GM18951 (cell line): ENCODE measurements around the gene FASTK.

Source experiments
- POLR2A ChIP-seq: IDR thresholded peaks from 4 replicates; pipeline ENCODE4 v1.6.1; 2011; ENCODE audit warnings: mild to moderate bottlenecking; ENCODE audit not compliant: insufficient read length, insufficient read depth; ENCODE audit errors: extremely low read depth
- in situ Hi-C: fragments of 300-500 bp; cut with MboI; formaldehyde crosslinking; loops from one replicate; pipeline ENCODE4 v1.12.0; 2022; ENCODE audit warnings: low sequenced_read_pairs, mixed read lengths, inconsistent platforms; ENCODE audit not compliant: unreplicated experiment

Gene FASTK

DNA sequence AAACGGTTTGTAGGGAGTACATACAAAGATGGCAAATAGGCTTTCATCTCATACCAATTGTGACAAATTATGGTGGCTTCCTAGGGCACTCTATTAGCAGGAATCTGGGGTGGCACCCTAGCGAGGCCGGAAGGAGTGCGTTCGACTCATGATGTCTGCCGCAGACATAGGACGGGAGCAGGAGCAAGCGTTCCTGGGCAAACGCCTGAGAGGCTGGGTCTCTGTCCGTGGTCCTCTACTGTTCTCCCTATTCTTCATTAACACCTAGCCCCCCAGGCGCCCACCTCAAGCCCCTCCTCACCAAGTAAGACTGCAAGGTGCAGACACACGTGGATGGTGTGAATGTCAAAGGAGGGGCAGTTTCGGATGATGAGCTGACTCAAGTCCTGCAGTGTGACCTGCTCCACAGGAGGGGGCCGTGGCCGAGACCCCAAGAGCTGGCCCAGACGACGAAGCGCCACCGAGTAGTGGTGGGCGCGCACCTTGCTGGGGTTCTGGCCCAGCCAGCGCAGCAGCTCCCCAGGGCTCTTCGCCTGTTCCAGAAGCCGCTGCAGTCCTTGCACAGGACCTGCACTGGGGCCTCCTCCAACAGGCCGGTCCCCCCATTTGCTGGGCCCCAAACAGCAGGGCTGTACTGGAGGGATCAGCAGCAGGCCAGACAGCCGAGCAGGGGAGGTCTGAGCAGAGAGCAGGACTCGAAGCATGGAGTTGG is 1.3 kb downstream of the FASTK start:
- in situ Hi-C loops = no loop called here
- no peak for TF ChIP-seq POLR2A

DNA sequence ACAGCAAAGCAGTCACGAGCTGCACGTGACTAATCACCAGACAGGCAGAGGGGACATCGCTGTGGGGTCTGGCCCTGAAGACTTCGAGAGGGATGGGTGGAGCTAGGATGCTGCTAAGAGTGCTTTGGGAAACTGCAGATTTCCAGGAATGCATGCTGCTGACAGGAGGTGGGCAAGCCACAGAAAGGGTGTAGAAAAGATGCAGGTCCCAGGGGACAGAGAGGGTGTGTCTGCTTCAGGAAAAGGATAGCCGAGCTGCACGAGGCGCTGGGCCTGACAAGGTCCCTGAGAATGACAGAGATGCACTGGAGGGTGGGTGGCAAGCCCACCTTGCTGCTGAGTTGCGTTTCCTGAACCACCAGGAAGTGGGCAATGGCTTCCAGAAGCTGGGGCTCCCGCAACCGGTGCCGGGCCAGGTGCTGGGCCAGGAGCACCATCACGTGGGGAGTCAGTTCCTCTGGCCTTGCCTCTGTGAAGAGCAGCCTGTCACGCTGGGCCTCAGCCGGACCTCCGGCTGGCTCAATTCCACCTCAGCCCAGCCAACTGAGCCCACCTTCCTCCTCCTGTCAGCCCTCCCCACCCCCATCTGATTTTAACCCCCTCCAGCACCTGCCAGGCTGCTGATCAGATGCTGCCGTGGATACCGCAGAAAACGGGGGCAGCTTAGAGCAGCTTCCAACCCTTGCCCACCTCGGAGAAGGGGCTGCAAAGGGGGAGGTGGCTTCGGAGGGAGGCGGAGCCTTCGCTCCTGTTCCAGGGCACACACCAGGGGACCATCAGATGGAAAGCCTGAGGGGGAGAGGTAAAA is 2.2 kb downstream of the FASTK start:
- TF ChIP-seq POLR2A = no peak
- in situ Hi-C loops = no loop called here

DNA sequence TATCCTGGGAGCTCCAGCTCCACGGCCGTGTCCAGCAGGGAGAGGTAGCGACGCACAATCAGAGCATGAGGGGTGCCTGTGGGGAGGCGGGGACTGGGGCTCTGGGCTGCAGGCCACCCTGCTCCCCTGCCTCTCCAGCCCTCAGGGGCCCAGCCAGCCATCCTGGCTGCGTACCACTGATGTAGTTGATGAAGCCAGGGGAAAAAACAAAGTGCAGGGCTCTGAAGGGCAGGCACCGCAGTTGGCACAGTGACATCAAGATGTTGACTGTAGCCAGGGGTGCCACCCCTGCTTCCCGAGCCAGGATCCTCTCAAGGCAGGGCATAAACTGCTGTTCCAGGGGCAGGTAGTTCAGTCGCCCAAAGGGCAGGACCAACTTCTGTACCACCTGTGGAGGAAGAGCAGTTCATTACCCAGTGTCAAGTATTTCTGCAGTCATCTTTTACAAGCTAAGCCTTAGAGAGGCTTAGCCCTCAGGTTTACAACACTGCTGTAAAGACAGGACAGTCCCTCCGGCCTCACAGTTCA is 2.8 kb downstream of the FASTK start:
- TF ChIP-seq POLR2A = peak; percentile 12
- in situ Hi-C loops = no loop called here

DNA sequence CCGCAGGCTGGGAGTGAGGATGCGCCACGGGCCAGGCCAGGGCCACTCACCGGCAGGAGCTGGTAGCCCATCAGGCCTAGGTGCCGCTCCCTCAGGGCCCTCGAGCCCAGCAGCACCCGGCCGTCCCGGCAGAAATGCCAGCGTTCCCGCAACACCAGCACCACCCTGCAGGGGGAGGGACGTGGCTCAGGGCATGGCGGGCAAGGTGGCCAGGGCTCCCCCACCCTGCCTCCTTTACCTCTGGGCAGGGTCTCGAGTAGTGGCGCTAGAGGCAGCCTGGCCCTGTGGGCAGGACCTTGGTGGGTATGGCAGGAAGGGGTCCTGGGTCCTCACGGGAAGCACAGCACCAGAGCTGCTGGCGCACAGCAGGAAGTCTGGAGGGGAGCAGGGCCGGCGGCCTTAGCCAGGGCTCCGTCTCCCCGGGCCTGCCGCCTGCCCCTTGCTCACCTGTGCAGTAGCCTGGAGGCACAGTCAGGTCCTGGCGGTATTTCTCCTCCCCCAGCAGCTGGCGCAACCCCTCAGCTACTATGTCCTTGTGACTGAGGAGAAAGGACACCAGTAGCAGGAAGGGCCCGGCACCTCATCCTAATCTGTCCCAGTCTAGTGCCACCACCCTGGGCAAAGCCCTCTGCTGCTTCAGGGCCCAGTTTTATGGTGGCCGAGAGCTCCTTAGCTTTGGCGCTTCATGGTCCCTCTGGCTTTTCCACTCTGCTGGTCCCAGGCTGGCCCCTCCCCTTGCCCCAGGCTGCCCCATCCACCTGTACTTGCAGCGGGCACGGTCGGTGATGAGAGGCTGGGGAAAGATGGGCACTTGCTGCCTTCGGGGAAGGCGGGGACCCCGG is 3.5 kb downstream of the FASTK start:
- TF ChIP-seq POLR2A = no peak
- in situ Hi-C loops = no loop called here

DNA sequence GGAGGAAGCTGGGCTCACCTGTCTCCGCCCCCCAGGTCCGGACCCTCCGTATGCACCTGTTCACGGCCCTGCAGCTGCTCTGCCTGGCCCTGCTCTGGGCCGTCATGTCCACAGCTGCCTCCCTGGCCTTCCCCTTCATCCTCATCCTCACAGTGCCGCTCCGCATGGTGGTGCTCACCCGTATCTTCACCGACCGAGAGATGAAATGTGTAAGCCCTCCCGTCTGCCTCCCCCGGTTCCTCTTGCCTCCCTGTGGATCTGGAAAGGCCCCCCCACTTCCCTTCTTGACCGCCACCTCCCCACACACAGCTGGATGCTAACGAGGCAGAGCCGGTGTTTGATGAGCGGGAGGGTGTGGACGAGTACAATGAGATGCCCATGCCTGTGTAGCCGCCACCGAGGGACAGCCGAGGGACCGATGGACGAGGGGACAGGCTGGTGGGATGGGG is 4.6 kb downstream of the FASTK start:
- in situ Hi-C loops = no loop called here
- peak; percentile 7 for TF ChIP-seq POLR2A

DNA sequence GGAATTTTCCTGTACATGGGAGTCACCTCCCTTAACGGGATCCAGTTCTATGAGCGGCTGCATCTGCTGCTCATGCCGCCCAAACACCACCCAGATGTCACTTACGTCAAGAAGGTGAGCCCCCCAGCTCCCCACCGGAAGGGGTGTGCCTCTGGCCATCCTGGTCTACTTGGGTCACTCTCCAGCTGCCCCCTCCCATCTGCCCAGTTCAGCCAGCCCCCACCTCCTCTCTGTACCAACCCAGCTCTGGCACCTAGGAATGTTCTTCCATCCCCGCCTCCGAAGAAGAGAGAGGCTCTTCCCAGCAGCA is 5.0 kb downstream of the FASTK start:
- TF ChIP-seq POLR2A = no peak
- in situ Hi-C loops = no loop called here

DNA sequence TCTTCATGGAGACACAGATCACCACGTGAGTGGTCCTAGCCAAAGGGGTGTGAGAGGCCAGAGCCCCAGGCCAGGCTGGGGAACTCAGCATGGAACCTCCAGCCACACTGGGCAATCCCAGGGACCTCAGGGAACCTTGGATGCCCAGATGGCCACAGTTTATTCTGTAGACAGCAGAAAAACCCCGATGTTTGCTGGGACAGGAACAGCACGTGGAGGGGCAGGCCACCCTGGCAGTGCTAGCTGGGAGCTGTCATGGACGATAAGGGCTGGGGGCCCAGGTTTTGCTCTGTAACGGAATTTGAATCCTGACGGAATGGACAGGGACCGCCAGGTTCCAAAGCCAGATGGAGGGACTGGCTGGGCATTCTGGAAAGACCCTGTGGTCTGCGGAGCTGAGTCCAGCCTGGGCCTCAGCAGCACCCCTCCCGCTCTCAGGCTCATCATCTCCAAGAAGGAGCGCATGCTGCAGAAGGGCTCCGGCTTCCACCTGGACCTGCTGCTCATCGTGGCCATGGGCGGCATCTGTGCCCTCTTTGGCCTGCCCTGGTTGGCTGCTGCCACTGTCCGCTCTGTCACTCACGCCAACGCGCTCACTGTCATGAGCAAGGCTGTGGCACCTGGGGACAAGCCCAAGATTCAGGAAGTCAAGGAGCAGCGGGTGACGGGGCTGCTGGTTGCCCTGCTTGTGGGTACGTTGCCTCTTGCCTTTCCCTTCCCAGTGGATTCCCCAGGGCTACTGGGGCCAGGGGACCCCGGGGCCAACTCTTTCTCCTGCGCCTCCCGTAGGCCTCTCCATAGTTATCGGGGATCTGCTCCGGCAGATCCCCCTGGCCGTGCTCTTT is 5.6 kb downstream of the FASTK start:
- in situ Hi-C loops = no loop called here

DNA sequence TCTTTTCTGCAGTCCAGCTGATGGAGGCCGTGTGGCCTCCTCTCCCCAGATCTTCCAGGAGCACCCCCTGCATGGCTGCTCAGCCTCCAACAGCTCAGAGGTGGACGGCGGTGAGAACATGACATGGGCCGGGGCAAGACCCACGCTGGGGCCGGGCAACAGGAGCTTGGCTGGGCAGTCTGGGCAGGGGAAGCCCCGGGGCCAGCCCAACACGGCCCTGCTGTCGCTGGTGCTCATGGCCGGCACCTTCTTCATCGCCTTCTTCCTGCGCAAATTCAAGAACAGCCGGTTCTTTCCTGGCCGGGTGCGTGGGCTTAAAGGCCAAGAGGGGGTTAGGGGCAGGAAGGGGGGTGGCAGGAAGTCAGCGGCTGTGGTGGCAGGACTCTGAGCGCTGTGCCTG is 6.6 kb downstream of the FASTK start:
- in situ Hi-C loops = no loop called here
- TF ChIP-seq POLR2A = no peak

More for the DNA sequence above, 5.6 kb downstream of the FASTK start:
- TF ChIP-seq POLR2A = no peak

DNA sequence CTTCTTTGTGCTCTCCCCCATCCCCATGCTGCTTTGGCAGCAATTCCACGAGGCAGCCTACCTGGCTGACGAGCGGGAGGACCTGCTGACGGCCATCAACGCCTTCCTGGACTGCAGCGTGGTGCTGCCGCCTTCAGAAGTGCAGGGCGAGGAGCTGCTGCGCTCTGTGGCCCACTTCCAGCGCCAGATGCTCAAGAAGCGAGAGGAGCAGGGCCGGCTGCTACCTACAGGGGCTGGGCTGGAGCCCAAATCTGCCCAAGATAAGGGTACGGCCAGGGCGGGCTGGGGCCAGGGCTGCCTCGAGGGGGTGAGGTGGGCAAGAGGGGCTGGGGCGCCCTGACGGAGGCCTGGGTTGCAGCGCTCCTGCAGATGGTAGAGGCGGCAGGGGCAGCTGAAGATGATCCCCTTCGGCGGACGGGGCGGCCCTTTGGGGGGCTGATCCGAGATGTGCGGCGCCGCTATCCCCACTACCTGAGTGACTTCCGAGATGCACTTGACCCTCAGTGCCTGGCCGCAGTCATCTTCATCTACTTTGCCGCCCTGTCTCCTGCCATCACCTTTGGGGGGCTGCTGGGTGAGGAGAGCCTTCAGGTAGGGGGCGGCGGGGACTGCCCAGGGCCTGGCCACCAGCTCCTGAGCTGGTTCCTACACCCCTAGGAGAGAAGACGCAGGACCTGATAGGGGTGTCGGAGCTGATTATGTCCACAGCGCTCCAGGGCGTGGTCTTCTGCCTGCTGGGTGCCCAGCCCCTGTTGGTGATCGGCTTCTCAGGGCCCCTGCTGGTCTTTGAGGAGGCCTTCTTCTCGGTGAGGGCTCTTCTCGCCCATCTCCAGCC is 9.4 kb downstream of the FASTK start:
- TF ChIP-seq POLR2A = no peak

DNA sequence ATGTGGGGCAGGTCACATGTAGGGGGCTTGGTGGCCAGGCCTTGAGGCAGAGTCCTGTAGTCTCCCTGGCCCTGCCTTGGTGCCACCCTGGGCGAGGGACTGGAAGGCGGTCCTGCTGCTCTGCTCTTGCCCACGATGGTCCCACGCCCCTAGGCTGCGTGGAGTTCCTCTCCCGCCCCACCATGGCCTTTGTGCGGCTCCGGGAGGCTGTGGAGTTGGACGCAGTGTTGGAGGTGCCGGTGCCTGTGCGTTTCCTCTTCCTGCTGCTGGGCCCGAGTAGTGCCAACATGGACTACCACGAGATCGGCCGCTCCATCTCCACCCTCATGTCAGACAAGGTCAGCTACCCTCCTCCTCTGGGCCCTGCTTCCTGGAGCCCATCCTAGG is 10.0 kb downstream of the FASTK start:
- in situ Hi-C loops = no loop called here
- no peak for TF ChIP-seq POLR2A

More for the DNA sequence above, 9.4 kb downstream of the FASTK start:
- in situ Hi-C loops = no loop called here

DNA sequence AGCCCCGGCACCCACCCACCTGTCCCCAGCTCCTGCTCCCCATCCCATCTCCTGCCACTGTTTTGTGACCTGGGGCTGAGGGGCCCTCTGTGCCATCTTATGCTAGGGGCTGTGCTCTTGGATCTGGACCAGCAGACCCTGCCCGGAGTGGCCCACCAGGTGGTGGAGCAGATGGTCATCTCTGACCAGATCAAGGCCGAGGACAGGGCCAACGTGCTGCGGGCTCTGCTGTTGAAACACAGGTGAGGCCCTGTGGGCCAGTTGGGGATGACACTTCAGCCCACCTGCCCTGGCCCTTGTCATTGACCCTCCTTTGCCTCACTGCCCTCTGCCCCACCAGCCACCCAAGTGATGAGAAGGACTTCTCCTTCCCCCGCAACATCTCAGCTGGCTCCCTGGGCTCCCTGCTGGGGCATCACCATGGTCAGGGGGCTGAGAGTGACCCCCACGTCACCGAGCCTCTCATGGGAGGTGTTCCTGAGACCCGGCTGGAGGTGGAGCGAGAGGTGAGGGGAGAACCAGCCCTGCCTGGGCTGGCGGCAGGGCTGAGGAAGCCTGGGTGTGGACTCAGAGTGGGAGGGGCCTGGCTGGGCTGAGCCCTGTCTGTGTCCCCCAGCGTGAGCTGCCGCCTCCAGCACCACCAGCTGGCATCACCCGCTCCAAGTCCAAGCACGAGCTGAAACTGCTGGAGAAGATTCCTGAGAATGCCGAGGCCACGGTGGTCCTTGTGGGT is 10.6 kb downstream of the FASTK start:
- TF ChIP-seq POLR2A = no peak
- in situ Hi-C loops = no loop called here
